ENCODE results near the gene POLR2H.

POLR2H gene

GRCh38 chr3:184352149-184352785 lies 9.2 kb upstream of the POLR2H start:
- Histone ChIP-seq H4K20me1 (ENCODE audit: insufficient read depth) (no peaks in the 10 kb centered on the region), H3K36me3 (ENCODE audit: insufficient read depth) (no peaks in the 10 kb centered on the region), H3K9ac (no peak overlapping the region), H3K4me3 (IDR thresholded peaks at IDR 0.05; ENCODE audit: insufficient read depth, low read depth, low read length) (no peak overlapping the region), H3K4me1 (ENCODE audit: low read depth, poor library complexity, severe bottlenecking) (peaks cover 6% of the 10 kb centered on the region), H3K27ac (no peak overlapping the region), H3K4me2 (no peak overlapping the region), H3K79me2 (ENCODE audit: insufficient read depth, low read depth) (no peaks in the 10 kb centered on the region), H3K27me3 (ENCODE audit: insufficient read depth, low read depth) (no peaks in the 10 kb centered on the region), H2AFZ (ENCODE audit: low read depth) (no peak overlapping the region)
- no peak for TF ChIP-seq CTCF (conservative IDR thresholded peaks at IDR 0.05; ENCODE audit: low read depth, low read length)

GRCh38 chr3:184352897-184353545 lies 8.5 kb upstream of the POLR2H start:
- H3K27me3 ChIP-seq (ENCODE audit: insufficient read depth, low read depth): no peaks in the 10 kb centered on the region
- no peak for TF ChIP-seq CTCF (conservative IDR thresholded peaks at IDR 0.05; ENCODE audit: low read depth, low read length)

GRCh38 chr3:184353546-184353941 lies 8.0 kb upstream of the POLR2H start:
- Histone ChIP-seq H3K27me3 (ENCODE audit: insufficient read depth, low read depth) (no peaks in the 10 kb centered on the region), H3K4me3 (IDR thresholded peaks at IDR 0.05; ENCODE audit: insufficient read depth, low read depth, low read length) (no peak overlapping the region), H3K9ac (no peak overlapping the region), H3K36me3 (ENCODE audit: insufficient read depth) (no peaks in the 10 kb centered on the region), H3K79me2 (ENCODE audit: insufficient read depth, low read depth) (no peaks in the 10 kb centered on the region), H2AFZ (ENCODE audit: low read depth) (no peak overlapping the region), H4K20me1 (ENCODE audit: insufficient read depth) (no peaks in the 10 kb centered on the region), H3K27ac (no peak overlapping the region), H3K4me2 (no peak overlapping the region), H3K4me1 (ENCODE audit: low read depth, poor library complexity, severe bottlenecking) (no peaks in the 10 kb centered on the region)
- no peak for TF ChIP-seq CTCF (conservative IDR thresholded peaks at IDR 0.05; ENCODE audit: low read depth, low read length)

More at GRCh38 chr3:184352897-184353545, 8.5 kb upstream of the POLR2H start:
- Histone ChIP-seq H3K4me2 (no peak overlapping the region), H3K36me3 (ENCODE audit: insufficient read depth) (no peaks in the 10 kb centered on the region), H2AFZ (ENCODE audit: low read depth) (no peak overlapping the region), H4K20me1 (ENCODE audit: insufficient read depth) (no peaks in the 10 kb centered on the region), H3K4me3 (IDR thresholded peaks at IDR 0.05; ENCODE audit: insufficient read depth, low read depth, low read length) (no peak overlapping the region), H3K27ac (no peak overlapping the region), H3K4me1 (ENCODE audit: low read depth, poor library complexity, severe bottlenecking) (peaks cover under 1% of the 10 kb centered on the region), H3K79me2 (ENCODE audit: insufficient read depth, low read depth) (no peaks in the 10 kb centered on the region), H3K9ac (no peak overlapping the region)

- Histone ChIP-seq H3K36me3 (ENCODE audit: insufficient read depth) (no peaks in the 10 kb centered on the region), H3K9ac (no peak overlapping the region), H3K27me3 (ENCODE audit: insufficient read depth, low read depth) (no peaks in the 10 kb centered on the region), H3K4me3 (IDR thresholded peaks at IDR 0.05; ENCODE audit: insufficient read depth, low read depth, low read length) (no peak overlapping the region), H4K20me1 (ENCODE audit: insufficient read depth) (no peaks in the 10 kb centered on the region), H3K4me2 (no peak overlapping the region), H3K79me2 (ENCODE audit: insufficient read depth, low read depth) (no peaks in the 10 kb centered on the region), H2AFZ (ENCODE audit: low read depth) (no peak overlapping the region), H3K27ac (no peak overlapping the region), H3K4me1 (ENCODE audit: low read depth, poor library complexity, severe bottlenecking) (no peaks in the 10 kb centered on the region)
- peak; percentile 84 for TF ChIP-seq CTCF (conservative IDR thresholded peaks at IDR 0.05; ENCODE audit: low read depth, low read length)
These were observed 7.3 kb upstream of the POLR2H start for GRCh38 chr3:184354121-184354728.

All from KMS-11 (cell line).